A549 (cell line): ENCODE results near the gene TSN.

Experiments
- MAFK ChIP-seq: fragments of 450-650 bp; IDR thresholded peaks from 2 replicates; pipeline ENCODE4 v1.6.1; 2014; ENCODE audit not compliant: partially characterized antibody
- MYC ChIP-seq: IDR thresholded peaks from 2 replicates; pipeline ENCODE4 v1.6.1; 2012; ENCODE audit warnings: mild to moderate bottlenecking, inconsistent platforms, low read length, improper control_type of control experiment, borderline replicate concordance
- ZFP36 ChIP-seq: fragments of 450-650 bp; IDR thresholded peaks from 2 replicates; pipeline ENCODE4 v1.6.1; 2014; ENCODE audit warnings: borderline replicate concordance; ENCODE audit not compliant: partially characterized antibody

DNA sequence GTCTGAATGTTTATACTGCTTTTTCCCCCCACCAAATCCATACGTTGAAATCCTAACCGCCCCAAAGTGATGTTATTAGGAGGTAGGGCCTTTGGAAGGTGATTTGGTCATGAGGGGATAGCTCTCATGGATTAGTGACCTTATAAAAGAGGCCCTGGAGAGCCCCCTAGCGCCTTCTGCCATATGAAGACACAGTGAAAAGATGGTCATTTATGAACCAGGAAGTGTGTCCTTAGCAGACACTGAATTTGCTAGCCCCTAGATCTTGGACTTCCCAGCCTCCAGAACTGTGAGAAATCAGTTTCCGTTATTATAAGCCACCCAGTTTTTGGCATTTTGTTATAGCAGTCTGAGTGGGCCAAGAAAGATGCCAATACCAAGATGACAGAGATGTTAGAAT is 7.2 kb upstream of the TSN start:
- TF ChIP-seq MAFK (no peak), ZFP36 (no peak), MYC (no peak)
